ENCODE results near the gene DIS3L2.
A peak's percentile ranks its signal among the peaks of the same experiment; 100 is the strongest.

Gene DIS3L2

GRCh38 chr2:232276084-232276732 is 314.7 kb downstream of the DIS3L2 start (continued):
- TF ChIP-seq CSRNP3 (CRISPR knock-in tag; IDR thresholded peaks at IDR 0.05): no peak

- ATAC-seq: no peak
- TF ChIP-seq POU6F1 (CRISPR knock-in tag; IDR thresholded peaks at IDR 0.05; ENCODE audit: borderline replicate concordance, low read depth): no peak
- no peak for TF ChIP-seq ZFP30 (CRISPR knock-in tag; IDR thresholded peaks at IDR 0.05)
- no peak for TF ChIP-seq ZNF565 (CRISPR knock-in tag; conservative IDR thresholded peaks at IDR 0.05; ENCODE audit: low read depth)
- no peak for TF ChIP-seq TCF4 (CRISPR knock-in tag; IDR thresholded peaks at IDR 0.05; ENCODE audit: borderline replicate concordance)
- TF ChIP-seq ZC3H10 (CRISPR knock-in tag; IDR thresholded peaks at IDR 0.05): no peak
- TF ChIP-seq PPARA (CRISPR knock-in tag; IDR thresholded peaks at IDR 0.05; ENCODE audit: borderline replicate concordance): no peak
- no peak for TF ChIP-seq BACH2 (CRISPR knock-in tag; IDR thresholded peaks at IDR 0.05; ENCODE audit: borderline replicate concordance)
- no peak for TF ChIP-seq CSDC2 (CRISPR knock-in tag; IDR thresholded peaks at IDR 0.05)
- TF ChIP-seq RARB (CRISPR knock-in tag; IDR thresholded peaks at IDR 0.05): no peak
- TF ChIP-seq ISL1 (CRISPR knock-in tag; IDR thresholded peaks at IDR 0.05): no peak
- no peak for TF ChIP-seq ZNF8 (CRISPR knock-in tag; IDR thresholded peaks at IDR 0.05)
- no peak for TF ChIP-seq OSR1 (CRISPR knock-in tag; IDR thresholded peaks at IDR 0.05)
- TF ChIP-seq ARNTL (CRISPR knock-in tag; IDR thresholded peaks at IDR 0.05; ENCODE audit: borderline replicate concordance, low read depth): no peak
- TF ChIP-seq PATZ1 (CRISPR knock-in tag; IDR thresholded peaks at IDR 0.05; ENCODE audit: borderline replicate concordance): no peak
- no peak for TF ChIP-seq ZNF70 (CRISPR knock-in tag; IDR thresholded peaks at IDR 0.05)
These were observed 315.3 kb downstream of the DIS3L2 start for GRCh38 chr2:232276733-232277313.

GRCh38 chr2:232278534-232278933 is 317.0 kb downstream of the DIS3L2 start:
- no peak for ATAC-seq
- TF ChIP-seq RARB (CRISPR knock-in tag; IDR thresholded peaks at IDR 0.05) (no peak), ZNF8 (CRISPR knock-in tag; IDR thresholded peaks at IDR 0.05) (peak; percentile 89)

- no peak for TF ChIP-seq ZFP3 (CRISPR knock-in tag; IDR thresholded peaks at IDR 0.05)
- no peak for TF ChIP-seq ZNF70 (CRISPR knock-in tag; IDR thresholded peaks at IDR 0.05)
- no peak for TF ChIP-seq BACH2 (CRISPR knock-in tag; IDR thresholded peaks at IDR 0.05; ENCODE audit: borderline replicate concordance)
- no peak for TF ChIP-seq TOX (CRISPR knock-in tag; IDR thresholded peaks at IDR 0.05; ENCODE audit: borderline replicate concordance)
- TF ChIP-seq ESRRG (CRISPR knock-in tag; IDR thresholded peaks at IDR 0.05): no peak
- no peak for ATAC-seq
These were observed 318.8 kb downstream of the DIS3L2 start for GRCh38 chr2:232280341-232280740.

- TF ChIP-seq OSR1 (CRISPR knock-in tag; IDR thresholded peaks at IDR 0.05) (no peak), PPARA (CRISPR knock-in tag; IDR thresholded peaks at IDR 0.05; ENCODE audit: borderline replicate concordance) (no peak)
- no peak for ATAC-seq
These were observed 320.5 kb downstream of the DIS3L2 start for GRCh38 chr2:232281858-232282507.

- no peak for ATAC-seq
- TF ChIP-seq TOX (CRISPR knock-in tag; IDR thresholded peaks at IDR 0.05; ENCODE audit: borderline replicate concordance) (no peak), ZNF70 (CRISPR knock-in tag; IDR thresholded peaks at IDR 0.05) (no peak), CSDC2 (CRISPR knock-in tag; IDR thresholded peaks at IDR 0.05) (no peak), CREB5 (CRISPR knock-in tag; IDR thresholded peaks at IDR 0.05; ENCODE audit: low read depth) (no peak), SNAI2 (CRISPR knock-in tag; IDR thresholded peaks at IDR 0.05) (no peak), ARNTL (CRISPR knock-in tag; IDR thresholded peaks at IDR 0.05; ENCODE audit: borderline replicate concordance, low read depth) (no peak), ZNF565 (CRISPR knock-in tag; conservative IDR thresholded peaks at IDR 0.05; ENCODE audit: low read depth) (no peak), RARB (CRISPR knock-in tag; IDR thresholded peaks at IDR 0.05) (no peak), PPARA (CRISPR knock-in tag; IDR thresholded peaks at IDR 0.05; ENCODE audit: borderline replicate concordance) (no peak), GLIS3 (CRISPR knock-in tag; IDR thresholded peaks at IDR 0.05) (no peak), ZFP3 (CRISPR knock-in tag; IDR thresholded peaks at IDR 0.05) (no peak), ESRRG (CRISPR knock-in tag; IDR thresholded peaks at IDR 0.05) (no peak)
These were observed 321.1 kb downstream of the DIS3L2 start for GRCh38 chr2:232282508-232283055.

Measured in SK-N-SH treated with all-trans-retinoic acid at 6 μM for 48 hours (cell line).